Neural cell (in vitro differentiated cells): ENCODE data around the gene ACAN. TPM values are rescaled to one million over a fixed set of nuclear protein-coding genes. Genes with fewer than 3 reads are reported as not detected.

Experiments used
- H2AFZ ChIP-seq: fragments of 200-600, 300-800 bp; sonication (generic), shearing (Covaris generic); 2 replicates; pipeline ENCODE4 v1.6.0; 2014; ENCODE audit warnings: low read depth, mild to moderate bottlenecking, antibody characterized with exemption, low read length, moderate library complexity
- H3F3A ChIP-seq: fragments of 200-600 bp; shearing (Covaris generic); 2 replicates; pipeline ENCODE4 v1.6.1; 2016; ENCODE audit warnings: mild to moderate bottlenecking, moderate library complexity, mixed read lengths, antibody characterized with exemption, low read length; ENCODE audit not compliant: insufficient read depth, poor library complexity, severe bottlenecking
- H3K27ac ChIP-seq: fragments of 200-600, 300-800 bp; sonication (generic), shearing (Covaris generic); 2 replicates; pipeline ENCODE4 v1.5.1; 2014; ENCODE audit warnings: mild to moderate bottlenecking, low read length, moderate library complexity
- H3K27me3 ChIP-seq: fragments of 300-800, 200-600 bp; sonication (generic), shearing (Covaris generic); 2 replicates; pipeline ENCODE4 v1.6.0; 2014; ENCODE audit warnings: mild to moderate bottlenecking, low read depth, low read length, moderate library complexity; ENCODE audit not compliant: insufficient read depth
- H3K36me3 ChIP-seq: fragments of 300-800, 200-600 bp; sonication (generic), shearing (Covaris generic); 2 replicates; pipeline ENCODE4 v1.5.1; 2014; ENCODE audit warnings: mild to moderate bottlenecking, antibody characterized with exemption, low read length, moderate library complexity; ENCODE audit not compliant: insufficient read depth
- H3K4me2 ChIP-seq: fragments of 300-800, 200-600 bp; sonication (generic), shearing (Covaris generic); 2 replicates; pipeline ENCODE4 v1.6.0; 2014; ENCODE audit warnings: mild to moderate bottlenecking, low read length
- H3K4me3 ChIP-seq: fragments of 300-800, 200-600 bp; sonication (generic), shearing (Covaris generic); 2 replicates; pipeline ENCODE4 v1.5.1; 2014; ENCODE audit warnings: mild to moderate bottlenecking, low read length, moderate library complexity
- H3K79me2 ChIP-seq: fragments of 200-600 bp; shearing (Covaris generic); replicated peaks from 2 replicates; pipeline ENCODE4 v1.6.0; 2014; ENCODE audit warnings: mild to moderate bottlenecking, low read length, moderate library complexity; ENCODE audit not compliant: insufficient read depth
- H3K9ac ChIP-seq: fragments of 300-800, 200-600 bp; sonication (generic), shearing (Covaris generic); 2 replicates; pipeline ENCODE4 v1.6.1; 2016; ENCODE audit warnings: mild to moderate bottlenecking, low read length, mixed read lengths
- H3K9me2 ChIP-seq: fragments of 200-600 bp; shearing (Covaris generic); 2 replicates; pipeline ENCODE4 v1.6.1; 2016; ENCODE audit warnings: mild to moderate bottlenecking, low read length, mixed read lengths; ENCODE audit not compliant: insufficient read depth
- H3K9me3 ChIP-seq: fragments of 200-600, 300-800 bp; sonication (generic), shearing (Covaris generic); 2 replicates; pipeline ENCODE4 v1.6.1; 2016; ENCODE audit warnings: mild to moderate bottlenecking, mixed run types, low read length, moderate library complexity, mixed read lengths
- H4K20me1 ChIP-seq: fragments of 200-600 bp; shearing (Covaris generic); 2 replicates; pipeline ENCODE4 v1.6.1; 2016; ENCODE audit warnings: mild to moderate bottlenecking, mixed run types; ENCODE audit not compliant: insufficient read depth
- EP300 ChIP-seq: fragments of 450-650 bp; conservative IDR thresholded peaks from 2 replicates; pipeline ENCODE4 v1.6.1; 2014; ENCODE audit warnings: antibody characterized with exemption, mild to moderate bottlenecking, moderate library complexity; ENCODE audit not compliant: poor library complexity, severe bottlenecking
- EZH2 ChIP-seq: fragments of 200-600, 300-800 bp; shearing (Covaris generic), sonication (generic); IDR thresholded peaks from 2 replicates; pipeline ENCODE4 v1.6.1; 2014; ENCODE audit warnings: antibody characterized with exemption, low read length, borderline replicate concordance, mild to moderate bottlenecking; ENCODE audit not compliant: insufficient read depth, poor library complexity, severe bottlenecking
- MXI1 ChIP-seq: fragments of 450-650 bp; conservative IDR thresholded peaks from 2 replicates; pipeline ENCODE4 v1.6.1; 2014; ENCODE audit warnings: antibody characterized with exemption, mild to moderate bottlenecking; ENCODE audit not compliant: poor library complexity, severe bottlenecking
- POLR2AphosphoS5 ChIP-seq: IDR thresholded peaks from 2 replicates; pipeline ENCODE4 v1.6.1; 2012
- RAD21 ChIP-seq: fragments of 450-650 bp; conservative IDR thresholded peaks from 2 replicates; pipeline ENCODE4 v1.6.1; 2014; ENCODE audit warnings: antibody characterized with exemption, mild to moderate bottlenecking, moderate library complexity
- SMC3 ChIP-seq: fragments of 450-650 bp; conservative IDR thresholded peaks from 2 replicates; pipeline ENCODE4 v1.6.1; 2014; ENCODE audit warnings: antibody characterized with exemption, mild to moderate bottlenecking, moderate library complexity; ENCODE audit not compliant: poor library complexity
- TAF1 ChIP-seq: IDR thresholded peaks from 2 replicates; pipeline ENCODE4 v1.6.1; 2012; ENCODE audit warnings: low read depth
- polyA plus RNA-seq: library from polyadenylated mRNA; depleted of rRNA; stranded (reverse); fragments of >200 nt; gene quantifications from 2 replicates; pipeline ENCODE4 v1.2.3, GENCODE V29; 2014
- TF ChIP-seq, protein P1 (sequence below): fragments of 450-650 bp; IDR thresholded peaks from 2 replicates; pipeline ENCODE4 v1.5.1; 2014; ENCODE audit warnings: antibody characterized with exemption, mild to moderate bottlenecking, moderate library complexity; ENCODE audit not compliant: poor library complexity, severe bottlenecking
- TF ChIP-seq, protein P2 (sequence below): IDR thresholded peaks from 2 replicates; pipeline ENCODE4 v1.6.1; 2012; ENCODE audit warnings: borderline replicate concordance

Gene ACAN
- polyA plus RNA-seq, 1 donor from 2014 or later, result not detected

DNA sequence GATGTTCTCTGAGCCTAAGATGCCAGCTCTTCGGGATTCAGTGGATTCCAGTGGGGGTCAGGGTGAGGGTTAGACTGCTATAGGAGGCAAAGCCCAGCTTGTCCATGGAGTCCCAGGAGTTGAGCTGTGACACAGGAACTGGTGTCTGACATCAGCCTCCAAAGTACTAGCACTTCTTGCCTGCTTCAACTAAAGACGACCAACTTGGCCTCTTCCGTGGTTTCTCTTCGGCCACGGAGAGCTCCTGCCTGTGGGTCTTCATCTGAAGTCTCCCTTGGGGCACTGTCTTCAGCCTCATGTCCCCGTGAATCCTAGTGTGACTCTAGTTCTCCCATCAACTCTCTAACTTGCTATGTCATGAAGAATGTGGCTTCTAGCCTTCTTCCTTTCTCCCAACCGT is 12.8 kb upstream of the ACAN start:
- Histone ChIP-seq H3K9me2 (no peaks in the 10 kb centered on the region), H3K27me3 (no peaks in the 10 kb centered on the region), H4K20me1 (no peaks in the 10 kb centered on the region), H3K9ac (no peak overlapping the region), H3K4me2 (no peak overlapping the region), H3K9me3 (no peaks in the 10 kb centered on the region), H3F3A (no peaks in the 10 kb centered on the region), H3K79me2 (no peaks in the 10 kb centered on the region), H3K36me3 (no peaks in the 10 kb centered on the region), H3K27ac (no peak overlapping the region), H3K4me3 (no peak overlapping the region), H2AFZ (no peak overlapping the region)
- TF ChIP-seq EP300, result no peak
- TF ChIP-seq EZH2, result no peak
- TF ChIP-seq MXI1, result no peak
- TF ChIP-seq, protein P1, sequence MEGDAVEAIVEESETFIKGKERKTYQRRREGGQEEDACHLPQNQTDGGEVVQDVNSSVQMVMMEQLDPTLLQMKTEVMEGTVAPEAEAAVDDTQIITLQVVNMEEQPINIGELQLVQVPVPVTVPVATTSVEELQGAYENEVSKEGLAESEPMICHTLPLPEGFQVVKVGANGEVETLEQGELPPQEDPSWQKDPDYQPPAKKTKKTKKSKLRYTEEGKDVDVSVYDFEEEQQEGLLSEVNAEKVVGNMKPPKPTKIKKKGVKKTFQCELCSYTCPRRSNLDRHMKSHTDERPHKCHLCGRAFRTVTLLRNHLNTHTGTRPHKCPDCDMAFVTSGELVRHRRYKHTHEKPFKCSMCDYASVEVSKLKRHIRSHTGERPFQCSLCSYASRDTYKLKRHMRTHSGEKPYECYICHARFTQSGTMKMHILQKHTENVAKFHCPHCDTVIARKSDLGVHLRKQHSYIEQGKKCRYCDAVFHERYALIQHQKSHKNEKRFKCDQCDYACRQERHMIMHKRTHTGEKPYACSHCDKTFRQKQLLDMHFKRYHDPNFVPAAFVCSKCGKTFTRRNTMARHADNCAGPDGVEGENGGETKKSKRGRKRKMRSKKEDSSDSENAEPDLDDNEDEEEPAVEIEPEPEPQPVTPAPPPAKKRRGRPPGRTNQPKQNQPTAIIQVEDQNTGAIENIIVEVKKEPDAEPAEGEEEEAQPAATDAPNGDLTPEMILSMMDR, result no peak
- TF ChIP-seq, protein P2, sequence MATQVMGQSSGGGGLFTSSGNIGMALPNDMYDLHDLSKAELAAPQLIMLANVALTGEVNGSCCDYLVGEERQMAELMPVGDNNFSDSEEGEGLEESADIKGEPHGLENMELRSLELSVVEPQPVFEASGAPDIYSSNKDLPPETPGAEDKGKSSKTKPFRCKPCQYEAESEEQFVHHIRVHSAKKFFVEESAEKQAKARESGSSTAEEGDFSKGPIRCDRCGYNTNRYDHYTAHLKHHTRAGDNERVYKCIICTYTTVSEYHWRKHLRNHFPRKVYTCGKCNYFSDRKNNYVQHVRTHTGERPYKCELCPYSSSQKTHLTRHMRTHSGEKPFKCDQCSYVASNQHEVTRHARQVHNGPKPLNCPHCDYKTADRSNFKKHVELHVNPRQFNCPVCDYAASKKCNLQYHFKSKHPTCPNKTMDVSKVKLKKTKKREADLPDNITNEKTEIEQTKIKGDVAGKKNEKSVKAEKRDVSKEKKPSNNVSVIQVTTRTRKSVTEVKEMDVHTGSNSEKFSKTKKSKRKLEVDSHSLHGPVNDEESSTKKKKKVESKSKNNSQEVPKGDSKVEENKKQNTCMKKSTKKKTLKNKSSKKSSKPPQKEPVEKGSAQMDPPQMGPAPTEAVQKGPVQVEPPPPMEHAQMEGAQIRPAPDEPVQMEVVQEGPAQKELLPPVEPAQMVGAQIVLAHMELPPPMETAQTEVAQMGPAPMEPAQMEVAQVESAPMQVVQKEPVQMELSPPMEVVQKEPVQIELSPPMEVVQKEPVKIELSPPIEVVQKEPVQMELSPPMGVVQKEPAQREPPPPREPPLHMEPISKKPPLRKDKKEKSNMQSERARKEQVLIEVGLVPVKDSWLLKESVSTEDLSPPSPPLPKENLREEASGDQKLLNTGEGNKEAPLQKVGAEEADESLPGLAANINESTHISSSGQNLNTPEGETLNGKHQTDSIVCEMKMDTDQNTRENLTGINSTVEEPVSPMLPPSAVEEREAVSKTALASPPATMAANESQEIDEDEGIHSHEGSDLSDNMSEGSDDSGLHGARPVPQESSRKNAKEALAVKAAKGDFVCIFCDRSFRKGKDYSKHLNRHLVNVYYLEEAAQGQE, result no peak
- no peak for TF ChIP-seq TAF1
- no peak for TF ChIP-seq RAD21

DNA sequence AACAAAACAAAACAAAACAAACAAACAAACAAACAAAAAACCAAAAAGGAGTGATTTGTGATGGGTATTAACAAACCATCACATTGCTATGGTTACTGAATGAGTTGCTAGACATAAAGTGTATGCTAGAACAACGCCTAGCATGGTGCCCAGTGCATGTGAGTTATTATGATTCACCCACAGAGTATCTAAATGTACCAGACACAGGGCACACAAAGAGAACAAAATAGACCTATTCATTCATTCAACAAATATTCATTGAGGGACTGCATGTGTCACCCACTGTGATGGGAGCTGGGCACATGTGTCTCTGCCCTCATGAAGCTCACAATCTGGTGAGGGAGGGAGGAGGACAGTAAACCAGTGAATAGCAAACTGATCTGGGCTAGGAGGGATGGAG is 11.6 kb upstream of the ACAN start:
- TF ChIP-seq, protein P2, result no peak
- TF ChIP-seq RAD21 (no peak), SMC3 (no peak), TAF1 (no peak), EZH2 (no peak), POLR2AphosphoS5 (no peak), EP300 (no peak), MXI1 (no peak)
- TF ChIP-seq, protein P1, result no peak
- H3K4me2 ChIP-seq, result no peak overlapping the region

More for the DNA sequence above, 11.6 kb upstream of the ACAN start:
- Histone ChIP-seq H3K9me3 (no peaks in the 10 kb centered on the region), H3K4me3 (no peak overlapping the region), H3K9ac (no peak overlapping the region), H3K79me2 (no peaks in the 10 kb centered on the region), H3K27me3 (no peaks in the 10 kb centered on the region), H2AFZ (no peak overlapping the region), H3K36me3 (no peaks in the 10 kb centered on the region), H3K9me2 (no peaks in the 10 kb centered on the region), H3F3A (no peaks in the 10 kb centered on the region), H3K27ac (no peak overlapping the region), H4K20me1 (no peaks in the 10 kb centered on the region)
